Thoracic aorta (tissue), 2 donors: ENCODE measurements around the gene KTI12. TPM values are rescaled to one million over a fixed set of nuclear protein-coding genes. Genes with fewer than 3 reads are reported as not detected.

Experiments
- ATAC-seq: fragments of 150-250 bp; one replicate; pipeline ENCODE4 v1.8.0; 2017; ENCODE audit warnings: low read depth; ENCODE audit not compliant: insufficient number of reproducible peaks, low FRiP score
- DNase-seq: peaks from one replicate; pipeline ENCODE4 v3.0.0-alpha.2; 2020; ENCODE audit warnings: low spot score
- H3K27ac ChIP-seq, 2 donors: fragments of 200-600 bp; sonication (generic); 1 replicate in 1 of 2; 2 replicates in 1 of 2; pipeline ENCODE4 v1.5.1; 2016; ENCODE audit warnings: mild to moderate bottlenecking in 2 of 2, moderate library complexity in 2 of 2
- H3K27me3 ChIP-seq: fragments of 200-600 bp; sonication (generic); replicated peaks from 2 replicates; pipeline ENCODE4 v1.6.0; 2016; ENCODE audit warnings: mild to moderate bottlenecking; ENCODE audit not compliant: insufficient read depth
- H3K36me3 ChIP-seq: fragments of 200-600 bp; sonication (generic); one replicate; pipeline ENCODE4 v1.5.1; 2016
- H3K4me1 ChIP-seq, 2 donors: fragments of 200-600 bp; sonication (generic); 1 replicate in 1 of 2; 2 replicates in 1 of 2; pipeline versions ENCODE4 v1.5.1 to v1.6.0; 2016; ENCODE audit warnings: low read depth in 2 of 2, mild to moderate bottlenecking in 1 of 2; ENCODE audit not compliant: control insufficient read depth in 1 of 2
- H3K4me3 ChIP-seq: fragments of 200-600 bp; sonication (generic); 2 replicates; pipeline ENCODE4 v1.5.1; 2016; ENCODE audit warnings: mild to moderate bottlenecking
- H3K9me3 ChIP-seq: fragments of 200-600 bp; sonication (generic); 2 replicates; pipeline ENCODE4 v1.5.1; 2016
- CTCF ChIP-seq: fragments of 200-600 bp; sonication (generic); IDR thresholded peaks from one replicate; pipeline ENCODE4 v1.5.1; 2019; ENCODE audit warnings: antibody characterized with exemption
- total RNA-seq, 2 donors: library from RNA; depleted of rRNA; stranded (reverse); fragments of >200 nt; gene quantifications; one replicate each; pipeline versions ENCODE4 v1.1.0 to v1.2.3, GENCODE V29; 2016

The KTI12 gene
- total RNA-seq, 2 donors from 2014 or later: 5.4 to 16.2 TPM

- H3K9me3 ChIP-seq: no peaks in the 10 kb centered on the region
- H3K36me3 ChIP-seq: peaks cover 10% of the 10 kb centered on the region
- peak overlapping the region; percentile 83 for H3K4me3 ChIP-seq
- ATAC-seq (no peak), DNase-seq (no peak)
- peak overlapping the region; percentile 82 to 83 for H3K27ac ChIP-seq
- H3K4me1 ChIP-seq: peaks cover 12 to 46% of the 10 kb centered on the region in 2 donors
- no peaks in the 10 kb centered on the region for H3K27me3 ChIP-seq
- TF ChIP-seq CTCF: no peak
These were observed 23.6 kb upstream of the KTI12 start for GRCh38 chr1:52057255-52057654.

GRCh38 chr1:52056937-52057231 lies 23.3 kb upstream of the KTI12 start:
- Histone ChIP-seq H3K9me3 (no peaks in the 10 kb centered on the region), H3K4me3 (peak overlapping the region; percentile 83), H3K4me1 (peaks cover 12 to 46% of the 10 kb centered on the region in 2 donors), H3K36me3 (peaks cover 10% of the 10 kb centered on the region), H3K27me3 (no peaks in the 10 kb centered on the region), H3K27ac (peak overlapping the region; percentile 82 to 83)
- no peak for ATAC-seq
- DNase-seq: no peak
- TF ChIP-seq CTCF: no peak

GRCh38 chr1:52056163-52056936 lies 22.7 kb upstream of the KTI12 start, which contains the start of gene BTF3L4:
Gene BTF3L4 (plus strand): TSS chr1:52056295. CDS start chr1:52059848, 3,553 bp downstream.
- H3K27ac ChIP-seq: peak within 1 kb of the TSS; percentile 82 to 83
- peak within 1 kb of the TSS; percentile 83 for H3K4me3 ChIP-seq
- ATAC-seq: peak; percentile 94
- DNase-seq: peak; percentile 86
- H3K4me1 ChIP-seq: peaks cover 12 to 46% of the 10 kb centered on the region in 2 donors
- H3K27me3 ChIP-seq: no peaks in the 10 kb centered on the region
- TF ChIP-seq CTCF: no peak
- H3K36me3 ChIP-seq: peaks cover 10% of the 10 kb centered on the region
- H3K9me3 ChIP-seq: no peaks in the 10 kb centered on the region

GRCh38 chr1:52055866-52056162 lies 22.2 kb upstream of the KTI12 start:
- Histone ChIP-seq H3K27me3 (no peaks in the 10 kb centered on the region), H3K4me3 (peak overlapping the region; percentile 83), H3K27ac (peak overlapping the region; percentile 67 to 82), H3K9me3 (no peaks in the 10 kb centered on the region), H3K36me3 (peaks cover 7% of the 10 kb centered on the region), H3K4me1 (peaks cover 12 to 46% of the 10 kb centered on the region in 2 donors)
- no peak for TF ChIP-seq CTCF
- ATAC-seq (no peak), DNase-seq (no peak)

GRCh38 chr1:52055066-52055865 lies 21.7 kb upstream of the KTI12 start, which contains the start of gene TXNDC12:
Gene TXNDC12 (minus strand): TSS chr1:52055191. CDS start chr1:52055096, 95 bp downstream.
- peaks cover 1% of the 10 kb centered on the region for H3K36me3 ChIP-seq
- peak within 1 kb of the TSS; percentile 67 to 82 for H3K27ac ChIP-seq
- peak; percentile 49 for DNase-seq
- no peaks in the 10 kb centered on the region for H3K27me3 ChIP-seq
- TF ChIP-seq CTCF: no peak
- H3K4me1 ChIP-seq: peaks cover 12 to 46% of the 10 kb centered on the region in 2 donors
- ATAC-seq: peak; percentile 67
- peak within 1 kb of the TSS; percentile 83 for H3K4me3 ChIP-seq
- no peaks in the 10 kb centered on the region for H3K9me3 ChIP-seq
